ENCODE measurements around the gene ZNF23.

ZNF23 gene

DNA sequence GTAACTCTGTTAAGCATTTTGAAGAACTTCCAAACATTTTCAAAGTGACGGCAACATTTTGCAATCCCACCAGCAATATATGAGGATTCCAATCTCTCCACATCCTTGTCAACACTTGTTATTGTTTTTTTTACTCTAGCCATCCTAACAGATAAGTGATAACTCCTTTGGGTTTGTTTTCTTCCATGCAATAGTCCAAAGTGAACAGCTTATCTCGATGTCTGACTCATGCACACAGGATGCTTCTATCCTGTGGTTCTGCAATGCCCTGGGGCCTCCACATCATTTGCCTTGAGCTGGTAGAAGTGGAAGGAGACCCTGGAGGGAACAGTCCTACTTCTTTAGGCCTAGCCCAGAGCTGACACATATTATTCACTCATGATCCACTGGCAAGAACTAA is 33.2 kb downstream of the ZNF23 start:
- FAIRE-seq (peak; percentile 91), DNase-seq (ENCODE audit: insufficient read length, low spot score) (peak; percentile 80)

DNA sequence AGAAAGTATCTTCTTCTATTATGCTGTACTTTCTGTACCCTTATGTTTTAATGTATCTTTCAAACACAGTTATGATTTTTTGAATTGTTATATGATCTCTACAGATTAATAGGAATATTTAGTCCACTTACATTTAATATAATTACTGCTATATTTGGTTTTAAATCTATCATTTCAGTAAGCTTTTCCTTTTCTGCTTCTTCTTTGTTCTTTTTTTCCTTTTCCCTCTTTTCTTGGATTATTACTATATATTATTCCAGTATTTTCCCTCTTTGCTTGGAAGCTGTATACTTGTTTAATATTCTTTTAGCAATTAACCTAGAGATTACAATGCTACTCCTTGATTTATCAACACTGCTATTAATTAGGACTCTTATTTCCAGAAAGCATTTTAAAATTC is 33.7 kb downstream of the ZNF23 start:
- DNase-seq (ENCODE audit: insufficient read length, low spot score) (no peak), FAIRE-seq (no peak)

DNA sequence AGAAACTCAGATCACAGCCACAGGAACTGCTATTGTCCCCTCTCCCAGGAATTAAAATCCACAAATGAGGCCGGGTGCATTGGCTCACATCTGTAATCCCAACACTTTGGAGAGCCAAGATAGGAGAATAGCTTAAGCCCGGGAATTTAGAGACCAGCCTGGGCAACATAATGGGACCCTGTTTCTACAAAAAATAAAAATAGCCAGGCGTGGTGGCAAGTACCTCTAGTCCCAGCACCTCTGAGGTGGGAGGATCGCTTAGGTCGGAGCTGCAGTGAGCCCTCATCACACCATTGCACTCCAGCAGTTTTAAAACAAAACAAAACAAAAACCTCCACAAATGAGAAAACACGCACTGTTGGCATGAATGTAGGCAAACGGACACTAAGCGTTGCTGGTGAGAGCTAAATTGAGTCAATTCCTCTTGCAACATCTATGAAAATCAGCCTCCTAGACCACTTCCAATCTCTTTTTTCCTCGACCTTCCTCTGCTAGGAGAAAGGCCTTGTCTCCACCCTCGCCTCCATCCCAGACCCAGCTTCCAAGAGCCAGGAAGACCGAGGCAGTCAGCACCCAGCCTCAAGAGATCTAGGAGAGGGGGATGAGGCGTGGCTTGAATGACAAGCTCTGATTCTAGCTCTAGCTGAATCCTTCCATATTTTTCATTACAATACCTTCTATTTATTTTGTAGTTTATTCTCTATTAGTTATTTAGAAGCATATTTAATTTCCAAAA is 35.0 kb downstream of the ZNF23 start:
- no peak for DNase-seq (ENCODE audit: insufficient read length, low spot score)
- peak; percentile 52 for FAIRE-seq

DNA sequence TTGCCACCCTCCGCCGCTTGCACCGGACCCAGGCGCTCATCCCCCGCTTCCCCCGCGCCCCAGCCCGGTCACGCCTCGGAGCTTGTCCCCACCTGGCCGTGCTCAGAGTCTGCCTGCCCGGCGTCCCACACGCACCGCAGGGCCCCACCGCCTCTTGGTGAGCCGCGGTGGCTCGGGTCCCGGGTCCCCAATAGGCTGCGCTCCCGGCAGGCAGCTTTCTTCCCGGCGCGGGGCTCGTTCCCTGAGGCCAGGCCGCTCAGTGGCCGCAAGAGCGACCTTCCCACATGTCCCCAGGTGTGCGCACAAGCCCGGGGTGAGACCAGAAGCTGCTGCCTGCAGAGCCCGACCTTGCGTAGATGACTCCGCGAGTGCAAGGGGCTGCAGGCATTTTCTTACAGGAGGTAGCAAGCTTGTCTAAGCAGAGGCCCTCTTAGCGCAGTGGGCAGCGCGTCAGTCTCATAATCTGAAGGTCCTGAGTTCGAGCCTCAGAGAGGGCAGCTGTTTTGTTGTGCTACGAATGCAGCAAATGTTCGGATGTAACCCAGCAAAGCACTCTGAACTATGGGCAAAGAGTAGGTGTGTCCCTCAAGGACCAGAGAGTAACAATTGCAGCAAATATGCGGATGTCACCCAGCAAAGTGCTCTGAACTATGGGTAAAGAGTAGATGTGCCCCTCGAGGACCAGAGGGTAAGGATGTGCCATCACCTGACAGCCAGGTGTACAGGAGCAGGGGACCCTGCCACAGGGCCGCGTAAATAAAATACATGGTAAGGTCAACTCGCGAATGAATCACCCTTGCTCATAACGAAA is 35.8 kb downstream of the ZNF23 start:
- DNase-seq (ENCODE audit: insufficient read length, low spot score) (no peak), FAIRE-seq (peak; percentile 95)

DNA sequence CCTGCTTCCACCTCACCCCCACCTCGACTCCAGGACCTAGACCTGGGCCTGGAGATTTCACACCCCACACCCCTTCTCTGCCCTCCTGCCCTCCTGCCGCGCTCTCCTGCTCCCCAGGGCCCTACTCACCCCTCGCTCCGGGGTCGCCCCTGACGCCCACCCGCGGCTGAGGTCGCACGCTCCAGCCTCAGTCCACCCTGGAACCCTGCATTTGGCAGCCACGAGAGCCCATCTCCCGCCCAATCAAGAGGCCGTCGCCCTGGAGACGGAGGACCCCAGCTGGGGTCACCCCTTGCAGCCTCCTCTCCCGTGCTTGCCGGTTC is 36.3 kb downstream of the ZNF23 start:
- DNase-seq (ENCODE audit: insufficient read length, low spot score) (no peak), FAIRE-seq (no peak)

DNA sequence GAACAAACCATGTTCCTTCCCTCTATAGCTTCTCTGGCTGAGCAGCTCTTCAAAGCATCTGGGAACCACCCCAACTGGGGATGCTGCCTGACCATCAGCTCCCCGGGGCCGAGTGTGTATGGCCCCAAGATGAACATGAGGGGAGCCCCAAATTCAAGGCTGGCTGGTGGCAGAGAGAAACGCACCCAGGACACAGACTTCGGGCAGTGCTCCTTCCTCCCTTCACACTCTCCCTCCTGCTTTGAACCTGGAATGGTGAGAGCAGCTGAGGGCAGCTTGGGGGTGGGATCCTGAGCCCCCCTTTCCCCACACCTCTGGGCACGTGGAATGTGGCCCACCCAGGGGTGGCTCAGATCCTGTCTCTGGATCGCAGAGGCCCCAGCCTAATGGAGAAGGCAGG is 37.4 kb downstream of the ZNF23 start:
- no peak for FAIRE-seq
- no peak for DNase-seq (ENCODE audit: insufficient read length, low spot score)

DNA sequence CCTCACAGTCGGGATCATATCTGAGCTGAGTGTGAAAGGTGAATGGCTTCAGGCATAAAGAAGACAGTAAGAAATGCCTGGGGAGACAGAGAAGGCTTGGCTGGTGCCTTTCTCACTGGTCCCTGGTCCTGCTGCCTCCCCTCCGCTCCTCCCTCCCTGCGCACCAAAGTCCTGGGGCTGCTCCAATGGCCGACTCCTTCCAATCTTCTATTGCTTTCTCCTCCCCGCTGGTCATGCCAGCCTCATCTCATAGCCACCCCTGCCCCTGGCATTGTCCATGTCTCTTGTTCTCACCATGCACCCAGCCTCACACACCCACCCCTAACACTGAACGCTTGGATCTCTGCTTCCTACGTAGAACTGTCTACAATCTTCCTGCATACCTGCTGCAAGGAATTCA is 38.2 kb downstream of the ZNF23 start:
- DNase-seq (ENCODE audit: insufficient read length, low spot score) (no peak), FAIRE-seq (no peak)

DNA sequence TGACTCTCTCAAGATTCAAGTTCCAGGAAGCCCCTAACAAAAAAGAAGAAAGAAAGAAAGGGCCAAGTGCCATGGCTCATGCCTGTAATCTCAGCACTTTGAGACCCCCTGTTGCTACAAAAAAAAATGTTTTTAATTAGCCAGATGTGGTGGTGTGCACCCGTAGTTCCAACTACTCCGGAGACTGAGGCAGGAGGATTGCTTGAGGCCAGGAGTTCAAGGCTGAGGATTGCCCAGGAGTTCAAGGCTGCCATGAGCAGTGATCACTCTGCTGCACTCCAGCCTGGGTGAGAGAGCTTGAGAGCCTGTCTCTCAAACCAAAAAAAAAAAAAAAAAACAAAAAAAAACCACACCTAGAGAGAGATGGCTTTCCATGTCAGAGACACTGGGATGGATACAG is 39.0 kb downstream of the ZNF23 start:
- FAIRE-seq (no peak), DNase-seq (ENCODE audit: insufficient read length, low spot score) (no peak)

DNA sequence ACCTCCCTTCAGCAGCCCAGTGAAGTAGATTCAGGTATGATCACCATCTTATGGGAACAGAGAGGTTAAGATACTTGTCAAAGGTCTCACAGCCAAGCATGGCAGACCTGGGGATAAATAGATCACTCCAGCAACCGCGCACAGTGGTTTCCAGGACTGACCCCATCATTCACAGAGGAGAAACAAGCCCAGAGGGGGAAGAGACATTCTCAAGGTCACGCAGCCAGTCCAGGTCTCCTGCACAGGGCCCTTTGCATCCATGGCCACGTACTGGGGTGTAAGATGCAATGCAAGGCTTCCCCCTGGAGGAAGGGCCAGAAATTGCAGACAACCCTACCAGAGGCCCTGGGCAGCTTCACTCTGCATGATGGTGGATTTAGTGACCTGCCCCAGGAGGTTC is 40.1 kb downstream of the ZNF23 start:
- DNase-seq (ENCODE audit: insufficient read length, low spot score): no peak
- peak; percentile 16 for FAIRE-seq

DNA sequence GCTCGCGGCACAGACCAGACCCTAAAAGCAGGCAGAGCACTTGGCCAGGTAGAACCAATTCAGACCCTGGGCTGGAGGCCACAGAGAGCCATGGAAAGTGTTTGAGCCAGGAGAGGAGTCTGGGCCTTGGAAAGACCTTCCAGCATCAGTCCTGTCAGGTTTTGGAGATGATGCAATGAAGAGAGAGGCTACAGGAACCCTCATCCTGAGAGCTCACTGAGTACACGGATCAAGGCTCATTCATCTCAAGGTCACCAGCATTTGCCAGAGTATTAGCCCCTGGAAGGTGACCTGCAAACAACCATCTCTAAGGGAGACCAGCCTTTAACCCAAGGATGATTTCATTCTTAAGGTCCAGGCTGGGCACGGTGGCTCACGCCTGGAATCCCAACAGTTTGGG is 48.0 kb downstream of the ZNF23 start:
- no peak for DNase-seq (ENCODE audit: insufficient read length, low spot score)
- peak; percentile 23 for FAIRE-seq

DNA sequence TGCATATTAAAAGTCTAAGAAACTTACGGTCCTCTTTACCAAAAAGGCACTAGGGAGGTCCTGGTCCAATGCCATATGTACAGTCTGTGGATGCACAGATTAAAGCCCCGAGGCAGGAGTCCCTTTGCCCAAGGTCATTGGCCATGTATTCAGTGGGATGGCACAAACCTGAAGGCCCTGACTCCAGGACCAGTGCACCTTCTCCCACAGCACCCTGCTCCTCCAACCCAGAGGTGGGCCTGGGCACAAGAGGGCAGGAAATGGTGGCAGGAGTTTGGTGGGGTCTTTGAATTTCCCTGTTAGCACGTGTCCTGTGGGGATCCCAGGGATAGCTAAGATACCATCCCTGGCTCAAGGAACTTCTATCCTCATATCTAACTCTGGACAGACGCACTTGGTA is 48.7 kb downstream of the ZNF23 start:
- FAIRE-seq: peak; percentile 9
- no peak for DNase-seq (ENCODE audit: insufficient read length, low spot score)

DNA sequence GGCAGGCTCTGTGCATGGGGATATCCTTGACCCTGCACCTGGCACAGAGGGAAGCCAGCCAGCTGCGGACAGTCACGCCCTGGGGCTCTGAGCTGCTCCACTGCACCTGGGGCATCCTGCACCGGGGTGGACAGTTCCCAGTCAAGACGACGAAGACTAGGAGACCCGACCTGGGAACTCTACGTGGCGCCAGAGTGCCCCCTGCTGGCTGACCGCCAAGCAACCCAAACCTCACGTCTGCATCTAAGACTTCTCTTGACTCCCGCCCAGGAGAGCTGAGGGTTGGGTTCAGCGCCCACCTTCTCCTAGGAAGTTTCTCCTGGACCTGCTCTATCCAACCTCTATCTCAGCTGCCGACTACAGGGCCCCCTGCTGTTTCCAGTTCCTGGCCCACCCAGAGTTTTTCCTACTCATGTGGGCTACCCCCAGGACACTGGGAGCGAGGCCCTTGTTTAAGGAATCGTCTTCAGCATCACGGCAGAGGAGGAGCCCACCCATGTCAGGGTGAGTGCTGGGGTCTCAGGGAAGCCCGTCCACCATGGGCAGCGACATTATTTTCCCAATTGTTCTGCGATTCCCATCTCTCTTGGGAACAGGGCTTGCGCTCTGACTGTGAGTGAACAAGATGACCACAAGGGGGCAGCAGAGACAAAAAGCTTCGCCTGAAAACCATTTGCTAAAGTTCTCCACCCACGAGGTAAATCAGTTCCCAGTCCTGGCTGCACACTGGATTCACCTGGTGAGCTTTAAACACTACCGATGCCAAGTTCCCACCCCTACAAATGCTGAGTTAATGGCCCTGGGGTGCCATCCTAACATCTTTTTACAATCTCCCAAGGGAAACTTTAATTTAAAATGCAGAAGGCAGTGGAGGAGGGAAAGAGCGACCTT is 49.5 kb downstream of the ZNF23 start:
- DNase-seq (ENCODE audit: insufficient read length, low spot score): peak; percentile 98
- peak; percentile 98 for FAIRE-seq

DNA sequence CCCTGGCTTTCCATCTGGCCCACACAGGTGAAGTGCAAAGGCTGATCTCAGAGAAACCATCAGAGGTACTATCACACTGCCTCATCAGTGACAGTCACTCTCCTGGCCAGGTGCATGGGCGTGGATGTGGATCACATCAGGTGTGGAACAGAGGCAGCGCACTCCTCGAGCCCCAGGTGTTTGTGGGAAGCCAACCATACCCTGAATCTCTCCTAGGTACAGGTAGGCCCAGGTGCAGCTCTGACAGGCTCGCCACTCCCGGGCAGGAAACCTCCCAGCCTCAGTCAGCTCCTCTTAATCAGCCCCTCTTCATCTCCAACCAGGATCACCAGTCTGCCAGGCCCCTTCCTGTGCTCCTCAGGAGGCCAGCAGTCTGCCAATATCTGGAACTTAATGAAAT is 51.9 kb downstream of the ZNF23 start:
- FAIRE-seq: peak; percentile 69

DNA sequence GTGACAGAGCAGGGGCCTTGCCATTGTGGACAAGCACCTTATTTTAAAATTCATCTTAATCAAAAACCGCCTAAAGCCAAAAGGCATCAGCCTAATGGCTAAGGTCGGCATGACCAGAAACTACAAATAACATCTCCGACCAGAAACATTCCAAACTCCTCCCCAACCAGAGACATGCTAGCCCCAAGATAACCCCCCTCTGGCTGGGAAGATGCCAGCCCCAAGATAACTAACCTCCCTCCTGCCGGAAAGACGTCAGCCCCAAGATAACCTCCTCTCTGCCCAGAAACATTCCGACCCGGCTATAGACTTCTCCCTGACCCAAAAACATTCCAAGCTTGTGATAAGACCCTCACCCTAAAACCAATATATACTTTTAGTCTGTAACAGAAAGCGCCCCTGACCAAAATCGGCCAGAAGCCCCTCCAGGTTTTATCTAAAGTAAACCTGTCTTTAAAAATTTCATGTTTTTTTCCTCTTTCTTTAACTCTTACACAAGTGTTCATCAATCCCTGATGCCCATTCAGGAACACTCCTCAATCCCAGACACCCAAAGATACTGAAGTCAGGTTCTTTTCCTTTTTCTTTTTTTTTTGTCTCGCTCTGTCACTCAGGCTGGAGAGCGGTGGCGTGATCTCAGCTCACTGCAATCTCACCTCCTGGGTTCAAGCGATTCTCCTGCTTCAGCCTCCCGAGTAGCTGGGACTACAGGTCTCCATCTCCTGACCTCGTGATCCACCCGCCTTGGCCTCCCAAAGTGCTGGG is 52.9 kb downstream of the ZNF23 start:
- DNase-seq (ENCODE audit: insufficient read length, low spot score): no peak

More for the DNA sequence above, 51.9 kb downstream of the ZNF23 start:
- DNase-seq (ENCODE audit: insufficient read length, low spot score): no peak

DNA sequence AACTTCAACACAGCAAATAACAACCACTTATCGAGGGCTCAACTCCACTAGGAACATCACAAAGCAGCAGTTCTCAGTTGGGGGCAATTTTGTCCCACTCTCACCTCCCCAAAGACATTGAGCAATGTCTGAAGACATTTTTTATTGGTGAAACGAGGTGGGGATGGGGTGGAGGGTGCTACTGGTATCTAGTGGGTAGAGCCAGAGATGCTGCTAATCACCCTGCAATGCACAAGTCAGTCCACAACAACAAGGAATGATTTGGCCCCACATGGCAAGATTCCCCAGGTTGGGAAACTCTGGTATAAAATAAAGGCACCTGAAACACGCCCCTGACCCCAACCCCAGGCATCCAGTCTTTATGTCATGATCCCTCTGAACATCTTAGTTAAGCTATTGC is 53.5 kb downstream of the ZNF23 start:
- FAIRE-seq: no peak
- no peak for DNase-seq (ENCODE audit: insufficient read length, low spot score)

More for the DNA sequence above, 52.9 kb downstream of the ZNF23 start:
- FAIRE-seq: no peak

DNA sequence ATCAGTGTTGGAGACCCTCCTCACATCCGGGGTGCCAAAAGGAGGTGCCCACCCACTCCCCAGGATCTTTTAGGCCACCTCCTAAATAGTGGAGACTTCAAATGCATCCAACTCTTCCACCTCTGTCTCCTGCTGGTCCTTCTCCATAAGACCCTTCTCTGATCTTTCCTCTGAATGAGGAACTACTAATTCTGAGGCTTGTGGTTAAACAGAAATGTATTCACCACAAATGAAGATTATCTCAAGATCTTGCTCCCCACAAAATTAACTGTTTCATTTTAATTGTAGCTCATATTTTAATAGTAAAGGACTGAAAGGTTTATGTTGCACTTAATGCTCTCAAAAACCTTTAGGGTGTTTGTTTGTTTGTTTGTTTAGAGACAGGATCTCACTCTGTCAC is 54.3 kb downstream of the ZNF23 start:
- FAIRE-seq (no peak), DNase-seq (ENCODE audit: insufficient read length, low spot score) (no peak)

DNA sequence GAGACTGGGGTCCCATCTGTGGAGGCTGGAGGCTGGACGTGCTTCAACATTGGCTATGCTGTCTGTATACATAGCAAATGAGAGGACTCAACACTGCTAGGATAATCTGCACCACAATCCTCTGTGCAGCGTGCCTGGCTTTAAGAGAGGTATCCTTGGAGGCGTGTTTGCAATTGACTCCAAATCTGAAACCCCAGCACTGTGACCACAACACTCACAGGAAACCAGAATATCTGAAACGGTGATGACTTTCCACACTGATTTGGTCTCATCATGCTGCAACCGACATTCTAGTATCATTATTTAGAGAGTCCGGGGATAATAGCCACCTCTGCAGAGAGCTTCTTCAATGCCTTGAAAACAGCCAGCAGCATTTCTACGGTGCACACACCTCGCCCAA is 55.3 kb downstream of the ZNF23 start:
- DNase-seq (ENCODE audit: insufficient read length, low spot score): no peak
- FAIRE-seq: peak; percentile 42

DNA sequence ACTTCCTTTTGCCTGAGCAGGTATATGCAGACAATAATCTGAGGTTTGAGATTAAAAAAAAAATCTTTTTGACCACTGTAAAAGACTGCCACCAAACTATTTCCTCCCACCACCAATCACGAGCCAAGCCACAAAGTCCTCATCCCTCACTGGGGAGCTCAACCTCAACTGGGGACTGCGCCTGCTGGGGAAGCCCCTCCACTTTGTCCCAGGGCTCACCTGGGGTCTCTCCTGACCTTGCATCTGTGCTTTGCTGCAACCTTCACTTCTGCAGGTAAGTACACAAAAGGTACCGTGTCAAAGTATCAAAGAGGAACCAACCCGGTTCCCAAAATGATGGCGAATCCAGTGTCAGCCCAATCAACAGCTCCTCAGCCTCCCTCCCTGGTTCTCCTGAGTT is 55.7 kb downstream of the ZNF23 start:
- FAIRE-seq (no peak), DNase-seq (ENCODE audit: insufficient read length, low spot score) (no peak)

DNA sequence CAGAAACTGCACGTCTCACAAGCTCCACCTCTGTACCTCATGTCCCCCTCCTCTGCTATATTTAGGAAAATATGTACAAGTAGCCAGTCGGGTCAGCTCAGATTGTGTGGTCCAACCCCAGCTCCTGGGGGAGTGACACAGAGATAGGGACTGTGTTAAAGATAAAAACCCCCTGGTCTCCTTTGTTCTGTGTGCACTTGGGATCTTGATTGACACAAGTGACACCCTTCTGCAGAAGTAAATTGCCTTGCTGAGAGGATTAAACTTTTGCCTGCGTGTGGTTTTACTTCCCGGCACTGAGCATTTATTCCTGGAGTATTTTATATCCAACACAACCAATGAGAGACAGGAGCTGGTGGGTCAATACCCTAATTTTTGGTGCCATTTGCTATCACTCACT is 57.7 kb downstream of the ZNF23 start:
- DNase-seq (ENCODE audit: insufficient read length, low spot score) (no peak), FAIRE-seq (no peak)

DNA sequence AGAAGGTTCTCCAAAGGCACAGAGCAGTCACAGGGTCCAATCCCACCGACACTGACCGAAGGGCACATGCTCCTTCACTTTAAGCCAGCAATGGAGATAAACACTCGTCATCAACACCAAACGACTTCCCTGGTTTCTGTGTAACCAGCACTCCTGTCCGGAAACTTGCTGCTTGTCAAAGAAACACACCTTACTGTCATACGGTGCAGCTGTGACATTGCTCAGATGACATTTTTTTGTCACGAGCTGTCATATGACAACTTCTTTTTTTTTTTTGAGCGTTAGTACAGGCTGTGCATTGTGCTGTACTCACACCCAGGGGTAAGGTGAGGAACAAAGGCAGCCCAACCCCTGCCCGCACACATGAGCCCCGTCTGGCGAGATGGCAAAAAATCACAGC is 59.4 kb downstream of the ZNF23 start:
- FAIRE-seq (no peak), DNase-seq (ENCODE audit: insufficient read length, low spot score) (no peak)

DNA sequence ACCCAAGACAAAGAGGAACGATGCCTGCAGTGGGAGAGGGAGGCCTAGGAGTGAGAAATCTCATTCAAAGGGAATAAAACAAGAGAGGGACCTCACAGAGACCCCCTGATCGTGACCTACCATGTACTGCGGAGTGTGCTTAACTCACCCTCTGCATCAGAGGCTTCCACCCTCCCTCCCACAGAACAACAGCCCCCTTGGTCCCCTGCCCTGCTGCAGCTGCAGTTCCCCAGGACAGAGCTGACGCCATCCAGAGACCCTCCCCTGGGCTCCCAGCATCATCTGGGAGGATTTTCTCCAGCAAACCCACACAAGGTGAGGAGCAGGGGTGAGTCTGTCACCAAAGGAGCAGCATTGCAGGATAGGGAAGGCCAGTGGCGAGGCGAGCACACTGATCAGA is 60.0 kb downstream of the ZNF23 start:
- DNase-seq (ENCODE audit: insufficient read length, low spot score) (no peak), FAIRE-seq (no peak)

All from HTR-8/SVneo (cell line).